ENCODE measurements around the gene SOX21. TPM values are rescaled to one million over a fixed set of nuclear protein-coding genes. Genes with fewer than 3 reads are reported as not detected.

The SOX21 gene
- total RNA-seq, 1 donor from 2014 or later, result 0.16 TPM

DNA sequence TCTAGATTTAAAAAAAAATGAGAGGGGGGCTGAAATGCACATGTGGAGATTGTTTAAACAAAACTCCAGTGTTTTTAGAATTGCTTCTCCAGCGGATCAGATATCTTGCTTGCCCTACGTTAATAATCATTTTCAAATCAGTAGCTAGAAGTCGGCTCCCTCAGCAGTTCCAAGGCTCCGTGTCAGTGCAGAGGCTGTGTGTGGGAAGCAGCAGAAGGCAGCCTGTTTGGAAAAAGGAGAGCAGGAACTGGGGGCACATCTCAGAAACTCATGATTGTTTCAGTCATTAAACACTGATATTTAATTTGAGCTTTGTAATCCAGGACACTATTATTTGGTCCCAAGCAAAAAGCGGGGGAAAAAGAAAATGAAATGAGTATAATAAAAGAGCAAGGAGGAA, 50.9 kb downstream of the SOX21 start:
- Mint-ChIP-seq H3K36me3 (ENCODE audit: low read depth) (peaks cover 5% of the 10 kb centered on the region), H3K9me3 (no peaks in the 10 kb centered on the region), H3K4me1 (ENCODE audit: low read depth) (peaks cover 37% of the 10 kb centered on the region), H3K27me3 (ENCODE audit: low read depth) (peaks cover 13% of the 10 kb centered on the region), H3K27ac (no peak overlapping the region), H3K4me3 (ENCODE audit: low read depth) (no peak overlapping the region)
- DNase-seq (ENCODE audit: low spot score), result no peak
- intact Hi-C loops (cut with micrococcal nuclease), result loop anchor here (2.0 to 10.0 kb wide), 3 partner anchors 49 to 743 kb away; no protein-coding TSS in a partner anchor

- intact Hi-C loops (cut with micrococcal nuclease), result loop anchor here (2.0 to 10.0 kb wide), 3 partner anchors 50 to 744 kb away; no protein-coding TSS in a partner anchor
- DNase-seq (ENCODE audit: low spot score), result no peak
- Mint-ChIP-seq H3K9me3 (no peaks in the 10 kb centered on the region), H3K4me1 (ENCODE audit: low read depth) (peaks cover 37% of the 10 kb centered on the region), H3K36me3 (ENCODE audit: low read depth) (no peaks in the 10 kb centered on the region), H3K4me3 (ENCODE audit: low read depth) (no peak overlapping the region), H3K27ac (no peak overlapping the region), H3K27me3 (ENCODE audit: low read depth) (peaks cover 13% of the 10 kb centered on the region)
Observed at GRCh38 chr13:94660695-94661326, 51.5 kb downstream of the SOX21 start.

Other genes starting within 250 kb of the SOX21 start
- 0.07 TPM in 1 of 2 replicates, not detected in the other for gene DCT, start 232.9 kb downstream of the SOX21 start, total RNA-seq
- 26.6 and 27.5 TPM in 2 replicates for gene TGDS, start 116.4 kb downstream of the SOX21 start, total RNA-seq
- gene GPR180, start 110.7 kb downstream of the SOX21 start, total RNA-seq, result 9.2 and 9.4 TPM in 2 replicates

Measured in activated T-helper 2 cell treated with anti-CD3 and anti-CD28 coated beads, Interferon-gamma antibody, Interleukin-2, Interleukin-4, amounts not matched to agents 10 μg/mL and 5 μg/mL and 100 μg/mL, durations not matched to agents 14 hours and 24 hours and 36 hours (primary cell).